SK-MEL-5 (cell line): Measurements from ENCODE around the gene ACAP1. TPM values are rescaled to one million over a fixed set of nuclear protein-coding genes. Genes with fewer than 3 reads are reported as not detected.
"Not testable (repeated sequence)": the region's sequence is repeated elsewhere in the genome, so short reads cannot be mapped to it uniquely, and the experiment has no call there.

Experiments used
- DNase-seq: peaks from one replicate; pipeline ENCODE4 v3.0.0-alpha.2; 2016; ENCODE audit warnings: low read depth, low spot score
- in situ Hi-C: cut with HindIII; loops from 2 replicates; pipeline ENCODE4 v1.10.0; 2016; ENCODE audit warnings: low sequenced_read_pairs, high pct_unique_total_duplicates, low pct_unique_long_range_greater_than_20kb
- total RNA-seq: library from RNA; depleted of rRNA; stranded (reverse); fragments of >200 nt; shearing (Covaris generic); gene quantifications from 2 replicates; pipeline ENCODE4 v1.2.3, GENCODE V29; 2014

The ACAP1 gene
- total RNA-seq, 1 experiment from 2014 or later, result 0.03 TPM

DNA sequence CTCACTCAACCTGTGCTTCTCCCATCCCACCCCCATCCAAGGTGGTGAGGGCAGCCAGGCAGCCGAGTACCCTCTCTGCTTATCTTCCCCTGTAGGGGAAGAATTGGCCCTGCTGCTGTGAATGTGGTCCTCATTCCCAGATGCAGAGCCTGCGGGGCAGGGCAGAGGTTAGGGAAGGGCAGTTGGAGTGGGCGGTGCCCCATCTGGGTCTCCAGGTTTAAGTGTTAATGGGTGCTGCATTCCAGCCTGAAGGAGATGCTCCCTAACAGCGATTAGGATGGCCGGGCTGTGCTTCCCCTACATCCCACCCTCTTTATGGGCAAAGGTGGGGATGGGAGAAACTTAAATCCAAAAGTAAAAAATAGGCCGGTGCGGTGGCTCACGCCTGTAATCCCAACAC, 30.8 kb downstream of the ACAP1 start:
- DNase-seq, result no peak
- in situ Hi-C loops, result no loop called here

DNA sequence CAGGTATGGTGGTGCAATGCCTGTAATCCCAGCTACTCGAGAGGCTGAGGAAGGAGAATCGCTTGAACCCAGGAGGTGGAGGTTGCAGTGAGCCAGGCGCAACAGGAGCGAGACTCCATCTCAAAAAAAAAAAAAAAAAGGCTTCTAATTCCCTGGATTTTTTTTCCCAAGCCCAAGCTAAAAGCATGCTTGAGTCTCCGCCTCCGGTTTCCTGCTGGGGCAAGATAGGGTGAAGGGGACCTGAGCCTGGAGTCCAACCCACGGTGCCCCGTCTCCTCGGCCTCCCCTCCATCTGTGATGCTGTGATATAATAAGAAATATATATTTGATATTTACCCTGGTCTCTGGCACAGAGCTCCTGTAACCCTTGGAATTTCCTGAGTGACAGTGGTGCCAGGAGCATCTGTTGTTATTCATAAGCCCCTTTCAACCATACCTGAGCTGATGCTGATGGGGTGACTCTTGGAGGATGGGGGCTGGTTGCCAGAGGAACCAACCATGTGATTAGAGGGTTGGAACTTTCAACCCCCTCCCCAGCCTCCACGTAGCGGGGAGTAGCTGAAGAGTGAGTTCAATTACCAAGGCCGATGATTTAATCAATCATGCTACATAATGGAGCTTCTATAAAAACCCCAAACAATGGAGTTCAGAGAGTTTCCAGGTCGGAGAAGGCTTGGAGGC, 31.7 kb downstream of the ACAP1 start:
- in situ Hi-C loops, result no loop called here
- DNase-seq, result no peak

DNA sequence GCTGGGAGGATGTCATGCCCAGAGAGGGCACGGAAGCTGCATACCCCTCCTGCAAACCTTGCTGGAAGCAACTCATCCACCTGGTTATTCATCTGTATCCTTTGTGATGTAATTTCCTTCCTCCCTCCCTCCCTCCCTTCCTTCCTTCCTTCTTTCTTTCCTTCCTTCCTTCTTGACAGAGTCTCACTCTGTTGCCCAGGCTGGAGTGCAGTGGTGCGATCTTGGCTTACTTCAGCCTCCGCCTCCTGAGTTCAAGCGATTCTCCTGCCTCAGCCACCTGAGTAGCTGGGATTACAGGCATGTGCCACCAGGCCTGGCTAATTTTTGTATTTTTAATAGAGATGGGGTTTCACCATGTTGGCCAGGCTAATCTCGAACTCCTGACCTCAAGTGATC, 32.3 kb downstream of the ACAP1 start:
- in situ Hi-C loops, DNase-seq: not testable (repeated sequence)

DNA sequence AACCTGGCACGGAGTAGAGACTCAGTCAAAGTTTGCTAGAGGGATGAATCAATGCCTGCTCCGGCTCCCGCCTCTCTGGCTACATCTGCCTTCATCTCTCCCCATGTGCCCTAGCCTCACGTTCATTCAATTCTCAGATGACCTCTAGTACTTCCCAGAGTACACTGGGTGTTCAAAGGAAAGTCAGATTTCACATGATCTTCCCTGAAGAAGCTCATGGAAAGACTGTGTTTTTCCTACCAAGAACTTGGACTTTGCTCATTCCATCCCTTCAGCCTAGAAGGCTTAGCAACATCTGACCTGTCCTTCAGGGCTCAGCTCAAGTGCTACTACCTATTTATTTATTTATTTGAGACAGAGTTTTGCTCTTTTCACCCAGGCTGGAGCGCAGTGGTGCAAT, 33.5 kb downstream of the ACAP1 start:
- in situ Hi-C loops, result no loop called here

DNA sequence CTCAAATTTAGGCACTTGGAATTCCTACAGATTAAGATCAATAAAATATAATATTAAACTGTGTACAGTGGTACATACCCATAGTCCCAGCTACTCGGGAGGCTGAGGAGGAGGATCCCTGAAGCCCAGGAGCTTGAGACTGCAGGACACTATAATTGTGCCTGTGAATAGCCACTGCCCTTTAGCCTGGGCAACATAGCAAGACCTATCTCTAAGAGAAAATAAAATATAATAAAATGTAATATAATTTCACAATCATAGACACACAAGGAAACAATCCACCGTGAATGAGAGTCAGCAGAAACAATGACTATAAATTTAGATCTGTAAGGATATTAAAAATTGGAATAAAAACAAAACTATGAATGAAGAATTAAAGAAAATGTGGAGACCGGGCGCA, 34.5 kb downstream of the ACAP1 start:
- DNase-seq, result no peak
- in situ Hi-C loops, result no loop called here

More for the DNA sequence above, 33.5 kb downstream of the ACAP1 start:
- DNase-seq, result no peak

DNA sequence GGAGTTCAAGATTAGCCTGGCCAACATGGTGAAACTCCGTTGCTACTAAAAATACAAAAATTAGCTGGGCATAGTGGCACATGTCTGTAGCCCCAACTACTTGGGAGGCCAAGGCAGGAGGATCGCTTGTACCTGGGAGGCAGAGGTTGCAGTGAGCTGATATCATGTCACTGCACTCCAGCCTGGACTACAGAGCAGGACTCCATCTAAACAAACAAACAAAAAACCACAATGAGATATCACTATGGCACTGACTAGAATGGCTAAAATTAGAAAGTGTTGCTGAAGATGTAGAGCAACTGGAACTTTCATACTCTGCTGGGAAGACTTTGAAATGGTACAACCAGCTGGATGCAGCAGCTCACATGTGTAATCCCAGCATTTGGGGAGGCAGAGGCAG, 38.0 kb downstream of the ACAP1 start:
- in situ Hi-C loops, result no loop called here
- no peak for DNase-seq

DNA sequence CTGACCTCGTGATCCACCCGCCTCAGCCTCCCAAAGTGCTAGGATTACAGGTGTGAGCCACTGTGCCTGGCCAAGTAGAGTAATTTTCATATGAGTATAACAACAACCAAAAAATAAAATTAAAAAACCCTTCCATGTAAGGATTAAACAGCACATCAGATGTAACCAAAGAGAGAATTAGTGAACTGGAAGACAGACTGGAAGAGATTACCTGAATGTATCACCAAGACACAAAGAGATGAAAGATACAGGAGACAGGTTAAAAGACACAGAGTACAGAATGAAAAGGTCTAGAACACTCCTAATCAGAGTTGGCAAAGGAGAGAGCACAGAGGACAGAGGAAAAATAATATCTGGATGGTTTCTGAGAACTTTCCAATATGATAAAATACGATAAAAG, 42.8 kb downstream of the ACAP1 start:
- DNase-seq, result no peak
- in situ Hi-C loops, result no loop called here

DNA sequence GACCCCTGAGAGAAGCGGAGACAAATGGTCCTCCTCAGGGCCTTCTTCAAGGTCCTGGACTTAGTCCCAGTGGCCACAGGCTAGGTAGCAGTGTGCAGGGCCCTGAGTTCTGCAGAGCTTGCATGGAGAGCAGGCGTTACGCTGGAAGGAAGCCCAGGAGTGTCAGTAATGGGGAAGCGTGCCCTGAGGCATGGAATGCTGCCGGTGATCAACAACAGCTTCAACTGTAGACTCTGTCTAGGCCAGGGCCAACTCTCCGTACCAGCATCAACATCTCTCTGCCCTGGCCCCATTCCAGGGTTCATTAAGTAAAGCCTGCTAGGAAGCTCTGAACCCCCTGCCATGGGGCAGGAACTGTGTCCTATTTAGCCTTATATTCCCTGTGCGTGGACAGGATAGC, 44.0 kb downstream of the ACAP1 start:
- in situ Hi-C loops, result no loop called here
- no peak for DNase-seq

DNA sequence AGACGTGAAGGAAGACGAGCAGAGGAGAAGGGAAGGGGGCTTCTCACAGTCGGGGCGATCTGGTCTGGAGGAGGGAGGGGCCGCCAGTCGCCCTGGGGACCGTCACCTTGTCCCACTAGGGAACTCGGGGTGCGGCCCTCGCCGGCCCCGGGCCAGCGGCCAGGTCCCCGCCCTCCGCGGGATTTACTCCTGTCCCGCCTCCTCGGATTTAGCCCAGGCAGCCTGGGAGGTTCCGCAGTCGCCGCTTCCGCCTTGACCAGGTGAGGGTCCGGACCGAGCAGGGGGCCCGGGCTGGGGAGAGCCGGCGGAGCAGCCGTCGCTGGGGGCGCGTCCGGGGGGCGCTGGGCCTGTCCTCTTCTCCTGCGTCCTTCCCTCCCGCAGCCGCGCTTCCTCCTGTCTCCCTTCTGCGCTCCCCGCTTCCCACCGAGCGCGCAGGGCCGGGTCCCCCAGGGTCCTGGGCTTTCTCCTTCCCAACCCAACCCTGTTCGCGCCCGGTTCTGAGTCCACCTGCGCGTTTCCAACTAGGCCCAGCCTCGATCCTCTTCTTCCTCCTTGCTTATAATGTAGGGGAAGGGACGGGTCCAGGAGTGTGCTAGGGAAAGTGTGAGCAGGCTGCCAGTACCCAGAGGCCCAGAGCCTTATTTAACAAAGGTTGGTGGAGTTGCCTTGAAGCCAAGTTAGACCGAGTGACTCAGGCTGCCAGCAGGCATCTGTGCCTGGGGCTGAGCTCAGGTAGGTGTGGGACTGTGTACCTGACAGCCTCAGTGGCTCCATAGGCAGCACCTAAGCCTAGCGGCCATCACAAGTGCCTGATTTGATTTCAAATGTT, 44.7 kb downstream of the ACAP1 start, which contains the start of gene TNK1:
Gene TNK1, plus strand, starts transcription at position 235 of the 829 bp plus-strand sequence. CDS start 1,838 bp downstream, outside the sequence.
- in situ Hi-C loops, result no loop called here
- no peak for DNase-seq

DNA sequence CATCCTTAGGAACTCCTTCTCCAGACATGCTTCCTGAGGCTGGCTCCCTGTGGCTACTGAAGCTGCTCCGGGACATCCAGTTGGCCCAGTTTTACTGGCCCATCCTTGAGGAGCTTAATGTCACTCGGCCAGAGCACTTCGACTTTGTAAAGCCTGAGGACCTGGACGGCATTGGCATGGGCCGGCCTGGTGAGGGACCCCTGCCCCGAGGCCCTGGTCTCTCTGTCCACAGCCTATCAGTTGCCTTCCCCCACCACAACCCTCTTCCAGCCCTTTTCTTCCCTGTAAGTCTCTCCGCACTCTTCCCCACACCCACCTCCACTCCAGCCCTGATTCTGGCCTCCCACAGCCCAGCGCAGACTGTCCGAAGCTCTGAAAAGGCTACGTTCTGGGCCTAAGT, 46.6 kb downstream of the ACAP1 start:
- no peak for DNase-seq
- in situ Hi-C loops, result no loop called here

DNA sequence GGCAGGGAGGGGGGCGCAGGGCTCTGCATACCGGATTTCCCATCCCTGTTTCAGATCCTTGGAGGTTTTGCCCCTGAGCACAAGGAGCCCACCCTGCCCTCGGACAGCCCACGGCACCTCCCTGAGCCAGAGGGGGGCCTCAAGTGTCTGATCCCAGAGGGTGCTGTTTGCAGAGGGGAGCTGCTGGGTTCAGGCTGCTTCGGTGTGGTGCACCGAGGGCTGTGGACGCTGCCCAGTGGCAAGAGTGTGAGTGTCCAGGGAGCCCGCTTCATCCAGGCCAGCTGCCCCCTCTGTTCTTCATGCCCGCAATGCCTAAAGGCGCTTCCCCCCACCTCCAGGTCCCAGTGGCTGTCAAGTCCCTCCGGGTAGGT, 47.0 kb downstream of the ACAP1 start:
- DNase-seq, result no peak
- in situ Hi-C loops, result no loop called here

DNA sequence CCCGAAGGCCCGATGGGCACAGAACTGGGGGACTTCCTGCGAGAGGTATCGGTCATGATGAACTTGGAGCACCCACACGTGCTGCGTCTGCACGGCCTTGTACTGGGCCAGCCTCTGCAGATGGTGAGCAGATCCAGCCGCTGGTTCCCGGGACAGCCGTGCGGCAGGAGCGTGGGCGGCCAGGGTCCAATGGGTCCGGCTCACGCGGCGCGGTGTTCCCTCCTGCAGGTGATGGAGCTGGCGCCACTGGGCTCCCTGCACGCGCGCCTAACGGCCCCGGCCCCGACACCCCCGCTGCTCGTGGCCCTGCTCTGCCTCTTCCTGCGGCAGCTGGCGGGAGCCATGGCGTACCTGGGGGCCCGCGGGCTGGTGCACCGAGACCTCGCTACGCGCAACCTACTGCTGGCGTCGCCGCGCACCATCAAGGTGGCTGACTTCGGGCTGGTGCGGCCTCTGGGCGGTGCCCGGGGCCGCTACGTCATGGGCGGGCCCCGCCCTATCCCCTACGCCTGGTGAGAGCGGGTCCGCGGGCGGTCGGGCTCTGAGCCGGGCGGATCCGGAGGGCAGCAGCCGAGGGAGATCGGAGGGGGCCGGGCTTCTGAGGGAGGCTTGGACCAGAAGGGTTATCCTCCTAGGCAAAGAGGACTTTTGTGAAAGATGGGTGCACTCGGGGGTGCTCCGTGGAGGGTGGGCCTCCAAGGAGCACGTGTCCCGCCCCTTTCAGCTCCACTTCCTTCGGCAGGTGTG, 47.6 kb downstream of the ACAP1 start:
- no peak for DNase-seq
- in situ Hi-C loops, result no loop called here

DNA sequence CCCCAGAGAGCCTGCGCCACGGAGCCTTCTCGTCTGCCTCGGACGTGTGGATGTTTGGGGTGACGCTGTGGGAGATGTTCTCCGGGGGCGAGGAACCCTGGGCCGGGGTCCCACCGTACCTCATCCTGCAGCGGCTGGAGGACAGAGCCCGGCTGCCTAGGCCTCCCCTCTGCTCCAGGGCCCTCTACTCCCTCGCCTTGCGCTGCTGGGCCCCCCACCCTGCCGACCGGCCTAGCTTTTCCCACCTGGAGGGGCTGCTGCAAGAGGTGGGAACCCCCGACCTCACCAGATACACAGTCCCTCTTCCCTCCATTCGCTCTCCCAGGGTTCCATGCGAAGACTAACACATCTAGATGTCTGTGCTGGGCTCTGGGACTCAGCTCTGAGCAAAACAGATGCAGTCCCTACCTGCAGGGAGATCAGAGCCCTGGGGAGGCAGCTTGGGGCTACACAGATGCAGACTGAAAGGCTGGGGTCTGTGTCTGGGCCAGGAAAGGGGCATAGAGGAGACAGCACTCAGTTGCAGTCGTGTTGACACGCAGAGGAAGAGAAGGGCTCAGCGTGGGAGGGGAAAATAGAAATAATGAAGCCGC, 48.3 kb downstream of the ACAP1 start:
- no peak for DNase-seq
- in situ Hi-C loops, result no loop called here

DNA sequence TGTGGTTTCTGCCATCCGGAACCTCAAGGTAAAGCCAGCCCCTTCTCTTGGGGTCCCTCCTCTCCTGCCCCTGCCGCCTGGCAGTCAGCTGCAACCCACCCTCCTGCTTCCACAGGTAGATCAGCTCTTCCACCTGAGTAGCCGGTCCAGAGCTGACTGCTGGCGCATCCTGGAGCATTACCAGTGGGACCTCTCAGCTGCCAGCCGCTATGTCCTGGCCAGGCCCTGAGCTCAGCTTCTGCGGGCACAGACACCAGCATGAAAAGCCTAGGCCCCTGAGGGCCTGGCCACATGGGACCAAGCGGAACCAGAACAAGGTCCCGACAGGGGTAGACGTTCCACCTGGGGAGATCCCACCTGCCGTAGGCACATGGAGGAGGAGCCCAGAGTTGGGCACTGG, 52.5 kb downstream of the ACAP1 start:
- DNase-seq, result no peak
- in situ Hi-C loops, result no loop called here

DNA sequence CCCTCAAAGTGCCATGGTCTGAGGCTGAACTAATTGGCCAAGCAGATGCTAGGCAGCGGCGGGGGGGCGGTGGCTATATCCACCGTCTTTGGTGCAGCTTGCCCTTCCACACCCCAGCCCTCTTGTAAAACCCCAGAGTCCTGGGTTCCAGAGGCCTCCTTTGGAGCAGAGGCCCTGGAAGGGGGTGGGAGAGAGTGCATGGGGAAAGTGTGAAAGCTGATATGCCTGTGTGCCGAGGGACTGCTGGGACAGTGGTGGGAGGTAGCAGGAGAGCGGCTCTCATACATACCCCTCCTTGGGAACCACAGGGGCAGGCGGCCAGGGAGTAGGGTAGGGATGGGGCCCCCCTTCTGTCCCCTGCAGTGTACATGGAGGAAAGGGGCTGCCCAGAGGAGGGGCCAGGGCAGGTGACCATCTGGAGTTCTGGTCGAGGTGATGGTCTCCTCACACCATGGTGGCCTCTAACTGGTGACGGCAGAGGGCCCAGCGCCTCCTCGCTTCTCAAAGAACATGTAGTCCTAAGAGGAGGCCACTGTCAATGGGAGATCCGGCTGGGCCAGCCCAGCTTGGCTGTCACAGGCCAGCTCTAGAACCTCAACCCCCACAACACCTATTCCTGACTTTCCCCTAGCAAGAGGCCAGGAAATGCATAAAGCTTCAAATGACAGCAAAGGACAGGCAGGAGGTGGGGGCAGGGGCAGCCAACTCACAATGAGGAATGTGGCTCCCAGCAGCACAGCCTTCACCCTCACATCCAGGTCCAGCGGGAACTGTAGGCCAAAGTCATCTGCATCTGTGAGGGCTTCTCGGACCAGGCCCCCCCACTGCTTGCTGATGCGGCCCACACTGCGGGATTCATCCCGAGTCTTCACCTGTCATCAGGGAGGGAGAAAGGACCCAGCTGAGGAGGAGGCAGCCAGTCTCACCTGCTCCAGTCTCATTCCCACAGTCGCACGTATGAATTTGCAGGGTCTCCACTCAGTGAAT, 53.9 kb downstream of the ACAP1 start:
- in situ Hi-C loops, result no loop called here
- DNase-seq, result no peak

DNA sequence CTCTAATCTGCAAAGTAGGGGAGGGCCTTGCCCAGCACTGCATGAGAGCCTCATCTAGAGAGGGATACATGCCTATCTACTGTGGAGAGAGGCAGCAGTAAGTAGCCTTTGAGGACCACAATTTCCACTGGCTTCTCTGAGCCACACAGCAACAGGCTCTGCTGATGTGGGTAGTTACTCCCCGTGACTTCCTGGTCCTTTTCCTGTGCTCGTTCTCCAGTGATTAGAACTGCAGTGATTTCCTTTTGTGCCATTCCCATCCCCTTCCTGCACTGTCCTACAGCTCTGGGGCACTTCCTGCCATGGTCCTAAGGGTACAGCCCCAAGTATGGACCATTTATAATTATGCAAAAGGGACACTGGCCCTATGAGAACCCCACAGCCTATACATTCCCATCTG, 55.0 kb downstream of the ACAP1 start:
- in situ Hi-C loops, result no loop called here
- DNase-seq, result no peak
